ENCODE data around the gene C6orf15.

Gene C6orf15

GRCh38 chr6:31129130-31129529 is 16.8 kb upstream of the C6orf15 start:
- no peak for DNase-seq

- peak; percentile 1 for DNase-seq
Measured at GRCh38 chr6:31128093-31128676, 15.8 kb upstream of the C6orf15 start.

- DNase-seq: no peak
Measured at GRCh38 chr6:31126396-31127175, 14.2 kb upstream of the C6orf15 start.

- DNase-seq: no peak
Measured at GRCh38 chr6:31125586-31126363, 13.4 kb upstream of the C6orf15 start.

- no peak for DNase-seq
Measured at GRCh38 chr6:31125162-31125561, 12.8 kb upstream of the C6orf15 start.

GRCh38 chr6:31122791-31123706 is 10.7 kb upstream of the C6orf15 start:
- DNase-seq: no peak

- no peak for DNase-seq
Measured at GRCh38 chr6:31121131-31121790, 8.9 kb upstream of the C6orf15 start.

- DNase-seq: no peak
Measured at GRCh38 chr6:31120151-31120915, 8.0 kb upstream of the C6orf15 start, which contains the start of gene CDSN. Gene CDSN, minus strand, starts transcription at chr6:31120446. Its CDS starts 27 bp downstream, at chr6:31120419.

GRCh38 chr6:31118178-31118577 is 5.8 kb upstream of the C6orf15 start:
- DNase-seq: no peak

- DNase-seq: no peak
Measured at GRCh38 chr6:31116661-31117385, 4.4 kb upstream of the C6orf15 start.

GRCh38 chr6:31115941-31116560 is 3.7 kb upstream of the C6orf15 start:
- DNase-seq: no peak

GRCh38 chr6:31114970-31115849 is 2.8 kb upstream of the C6orf15 start:
- DNase-seq: no peak

GRCh38 chr6:31114541-31114878 is 2.1 kb upstream of the C6orf15 start, which contains the start of gene PSORS1C1:
Gene PSORS1C1, plus strand, starts transcription at chr6:31114800. Its CDS starts 14,833 bp downstream, at chr6:31129633.
- no peak for DNase-seq

- DNase-seq: no peak
Measured at GRCh38 chr6:31113861-31114540, 1.6 kb upstream of the C6orf15 start.

GRCh38 chr6:31111712-31112111 is 663 bp downstream of the C6orf15 start:
- DNase-seq: no peak

GRCh38 chr6:31110825-31111582 is 1.4 kb downstream of the C6orf15 start:
- no peak for DNase-seq

- no peak for DNase-seq
Measured at GRCh38 chr6:31107052-31107451, 5.3 kb downstream of the C6orf15 start.

GRCh38 chr6:31103136-31103535 is 9.2 kb downstream of the C6orf15 start:
- DNase-seq: no peak

Measured in NCI-H1092 (cell line).